OCI-LY1 (cell line): Measurements from ENCODE around the gene LINC00237.

ENCODE experiments used
- EZH2 ChIP-seq: fragments of 200-600 bp; sonication (generic), shearing (Covaris generic); IDR thresholded peaks from 2 replicates; pipeline ENCODE4 v1.8.0; 2017; ENCODE audit warnings: borderline replicate concordance, mixed run types, mild to moderate bottlenecking, antibody characterized with exemption, low read length, moderate library complexity, mixed read lengths
- TF ChIP-seq, protein P1 (sequence below): fragments of 200-600 bp; sonication (generic), shearing (Covaris generic); IDR thresholded peaks from 2 replicates; pipeline ENCODE4 v1.5.1; 2017; ENCODE audit warnings: mild to moderate bottlenecking, antibody characterized with exemption, low read length, moderate library complexity, mixed read lengths

DNA sequence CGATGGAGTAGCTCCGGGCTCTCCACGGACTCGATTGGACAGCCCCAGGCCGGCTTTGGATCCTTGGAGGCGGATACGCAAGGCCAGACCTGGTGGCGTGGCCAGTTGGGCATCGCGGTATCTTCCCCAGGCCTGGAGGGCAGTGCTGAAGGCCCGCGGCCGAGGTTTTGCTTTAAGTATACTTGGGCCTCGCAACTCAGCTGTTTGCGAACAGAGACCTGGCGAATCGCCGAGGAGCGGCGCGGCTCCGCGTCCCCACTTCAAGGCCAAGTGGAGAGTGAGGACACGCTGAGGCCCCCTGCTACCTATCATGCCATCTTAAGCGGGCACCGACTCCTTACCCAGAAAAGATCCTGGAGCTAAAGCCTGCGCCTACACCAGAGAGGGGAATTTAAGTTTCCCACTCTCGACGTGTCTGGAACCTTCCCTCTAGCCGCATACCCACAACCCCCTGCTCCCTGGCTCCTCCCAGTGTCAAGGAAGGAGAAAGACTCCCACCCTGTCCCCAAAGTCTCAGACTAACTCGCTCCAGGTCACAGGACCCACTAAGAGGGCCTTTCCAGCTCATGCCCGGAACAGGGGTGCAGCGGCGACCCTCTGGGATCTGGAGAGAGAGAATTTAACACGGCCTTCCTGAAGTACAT lies 4.1 kb downstream of the LINC00237 start:
- TF ChIP-seq, protein P1, sequence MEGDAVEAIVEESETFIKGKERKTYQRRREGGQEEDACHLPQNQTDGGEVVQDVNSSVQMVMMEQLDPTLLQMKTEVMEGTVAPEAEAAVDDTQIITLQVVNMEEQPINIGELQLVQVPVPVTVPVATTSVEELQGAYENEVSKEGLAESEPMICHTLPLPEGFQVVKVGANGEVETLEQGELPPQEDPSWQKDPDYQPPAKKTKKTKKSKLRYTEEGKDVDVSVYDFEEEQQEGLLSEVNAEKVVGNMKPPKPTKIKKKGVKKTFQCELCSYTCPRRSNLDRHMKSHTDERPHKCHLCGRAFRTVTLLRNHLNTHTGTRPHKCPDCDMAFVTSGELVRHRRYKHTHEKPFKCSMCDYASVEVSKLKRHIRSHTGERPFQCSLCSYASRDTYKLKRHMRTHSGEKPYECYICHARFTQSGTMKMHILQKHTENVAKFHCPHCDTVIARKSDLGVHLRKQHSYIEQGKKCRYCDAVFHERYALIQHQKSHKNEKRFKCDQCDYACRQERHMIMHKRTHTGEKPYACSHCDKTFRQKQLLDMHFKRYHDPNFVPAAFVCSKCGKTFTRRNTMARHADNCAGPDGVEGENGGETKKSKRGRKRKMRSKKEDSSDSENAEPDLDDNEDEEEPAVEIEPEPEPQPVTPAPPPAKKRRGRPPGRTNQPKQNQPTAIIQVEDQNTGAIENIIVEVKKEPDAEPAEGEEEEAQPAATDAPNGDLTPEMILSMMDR, result no peak
- TF ChIP-seq EZH2, result no peak
